OCI-LY3 (cell line): Measurements from ENCODE around the gene UBALD2.

Experiments used
- CTCF ChIP-seq: fragments of 200-600, 300-600 bp; sonication (generic); IDR thresholded peaks from 2 replicates; pipeline ENCODE4 v1.5.1; 2014; ENCODE audit warnings: antibody characterized with exemption, low read length, low read depth
- EZH2phosphoT487 ChIP-seq: fragments of 200-600 bp; shearing (Covaris generic); IDR thresholded peaks from 2 replicates; pipeline ENCODE4 v1.6.1; 2018; ENCODE audit warnings: antibody characterized with exemption, mixed run types, low read depth

DNA sequence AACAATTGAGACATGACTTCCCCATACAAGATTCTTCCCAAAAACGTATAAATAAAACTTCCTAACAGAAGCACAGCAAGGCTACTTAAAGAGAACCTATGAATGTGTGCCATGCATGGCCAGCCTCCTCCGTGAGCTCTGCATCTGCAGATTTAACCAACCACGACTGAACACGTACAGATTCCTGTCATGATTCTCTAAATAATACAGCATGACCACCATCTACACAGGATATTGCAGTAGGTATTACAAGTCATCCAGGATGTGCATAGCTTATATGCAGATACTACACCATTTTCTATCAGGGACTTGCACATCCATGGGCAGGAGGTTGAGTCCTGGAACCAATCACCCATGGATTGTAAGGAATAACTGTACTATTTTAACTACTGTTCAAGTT lies 44.3 kb downstream of the UBALD2 start:
- TF ChIP-seq CTCF: no peak
- no peak for TF ChIP-seq EZH2phosphoT487
